MCF 10A (cell line): ENCODE results near the gene ACSS3. TPM values are rescaled to one million over a fixed set of nuclear protein-coding genes. Genes with fewer than 3 reads are reported as not detected.

Experiments
- BruUV-seq: library from RNA; stranded (reverse); fragments of 400-500 nt; replicated peaks from 2 replicates; lab custom pipeline; 2021; lab: Mats Ljungman, UMichigan
- CTCF ChIA-PET: fragments of 300-600 bp; sonication (Branson Sonifier 250); formaldehyde crosslinking; extraction: SDS; loops from one replicate; lab custom pipeline; 2021; ENCODE audit warnings: antibody characterized with exemption, inconsistent platforms; lab: Yijun Ruan, JAX
- POLR2A ChIA-PET: fragments of 300-600, 350-650 bp; sonication (Branson Sonifier 250); formaldehyde crosslinking; extraction: SDS; loops from one replicate; lab custom pipeline; 2020; ENCODE audit warnings: antibody characterized with exemption, inconsistent platforms; lab: Yijun Ruan, JAX
- DNase-seq: peaks from one replicate; pipeline ENCODE4 v3.0.0-alpha.2; 2018; ENCODE audit not compliant: unreplicated experiment
- H3K27ac Mint-ChIP-seq: one replicate; pipeline ENCODE4 v1.8.0; 2022; ENCODE audit warnings: mild to moderate bottlenecking, low read depth, mixed read lengths; ENCODE audit not compliant: unreplicated experiment
- H3K27me3 Mint-ChIP-seq: one replicate; pipeline ENCODE4 v1.8.0; 2022; ENCODE audit warnings: mixed read lengths; ENCODE audit not compliant: insufficient read depth, unreplicated experiment
- H3K36me3 Mint-ChIP-seq: one replicate; pipeline ENCODE4 v1.8.0; 2022; ENCODE audit warnings: mild to moderate bottlenecking, moderate library complexity, mixed read lengths; ENCODE audit not compliant: insufficient read depth, unreplicated experiment
- H3K4me1 Mint-ChIP-seq: one replicate; pipeline ENCODE4 v1.8.0; 2022; ENCODE audit warnings: mixed read lengths; ENCODE audit not compliant: insufficient read depth, unreplicated experiment
- H3K4me3 Mint-ChIP-seq: one replicate; pipeline ENCODE4 v1.8.0; 2022; ENCODE audit warnings: mild to moderate bottlenecking, moderate library complexity, mixed read lengths; ENCODE audit not compliant: unreplicated experiment
- H3K9me3 Mint-ChIP-seq: one replicate; pipeline ENCODE4 v1.8.0; 2022; ENCODE audit warnings: mixed read lengths; ENCODE audit not compliant: unreplicated experiment
- CTCF ChIP-seq: fragments of 200-600 bp; IDR thresholded peaks from one replicate; pipeline ENCODE4 v1.8.0; 2022; ENCODE audit warnings: antibody characterized with exemption, mild to moderate bottlenecking; ENCODE audit not compliant: unreplicated experiment
- intact Hi-C: fragments of 100-400 bp; cut with micrococcal nuclease; formaldehyde crosslinking; loops from 2 replicates; pipeline ENCODE4 v1.14.1; 2022
- total RNA-seq: library from RNA; stranded (reverse); gene quantifications from 2 replicates; pipeline ENCODE4 v1.2.3, GENCODE V29; 2022

ACSS3 gene
- total RNA-seq, 1 experiment from 2014 or later: not detected

- no peak overlapping the region for H3K4me3 Mint-ChIP-seq
- H3K27me3 Mint-ChIP-seq: no peaks in the 10 kb centered on the region
- intact Hi-C loops: no loop called here
- no TSS peak for BruUV-seq
- POLR2A ChIA-PET: no interaction called here
- CTCF ChIA-PET: no interaction called here
- no peaks in the 10 kb centered on the region for H3K9me3 Mint-ChIP-seq
- peak; percentile 33 for DNase-seq
- peaks cover 5% of the 10 kb centered on the region for H3K4me1 Mint-ChIP-seq
- no peaks in the 10 kb centered on the region for H3K36me3 Mint-ChIP-seq
- H3K27ac Mint-ChIP-seq: no peak overlapping the region
- no peak for TF ChIP-seq CTCF
Measured at GRCh38 chr12:81167694-81168093, 89.8 kb downstream of the ACSS3 start.

- no peak for DNase-seq
- no peaks in the 10 kb centered on the region for H3K9me3 Mint-ChIP-seq
- intact Hi-C loops: no loop called here
- peaks cover 5% of the 10 kb centered on the region for H3K4me1 Mint-ChIP-seq
- H3K36me3 Mint-ChIP-seq: no peaks in the 10 kb centered on the region
- ChIA-PET POLR2A (no interaction called here), CTCF (no interaction called here)
- no peaks in the 10 kb centered on the region for H3K27me3 Mint-ChIP-seq
- TF ChIP-seq CTCF: no peak
- no peak overlapping the region for H3K27ac Mint-ChIP-seq
- no TSS peak for BruUV-seq
- no peak overlapping the region for H3K4me3 Mint-ChIP-seq
Measured at GRCh38 chr12:81168445-81168844, 90.6 kb downstream of the ACSS3 start.

- intact Hi-C loops: no loop called here
- no peak overlapping the region for H3K27ac Mint-ChIP-seq
- H3K27me3 Mint-ChIP-seq: no peaks in the 10 kb centered on the region
- POLR2A ChIA-PET: no interaction called here
- H3K9me3 Mint-ChIP-seq: no peaks in the 10 kb centered on the region
- no peak overlapping the region for H3K4me3 Mint-ChIP-seq
- CTCF ChIA-PET: no interaction called here
- no peak for TF ChIP-seq CTCF
- peaks cover 5% of the 10 kb centered on the region for H3K4me1 Mint-ChIP-seq
- H3K36me3 Mint-ChIP-seq: no peaks in the 10 kb centered on the region
- BruUV-seq: no TSS peak
- no peak for DNase-seq
Measured at GRCh38 chr12:81170072-81170471, 92.2 kb downstream of the ACSS3 start.

- no peak for DNase-seq
- intact Hi-C loops: no loop called here
- CTCF ChIA-PET: interaction anchor here (0.7 kb wide), 1 partner anchor 1188 kb away, joined by 3 read pairs; no protein-coding TSS in a partner anchor
Measured at GRCh38 chr12:81172851-81173250, 95.0 kb downstream of the ACSS3 start.

More at GRCh38 chr12:81172851-81173250, 95.0 kb downstream of the ACSS3 start:
- Mint-ChIP-seq H3K36me3 (no peaks in the 10 kb centered on the region), H3K27ac (no peak overlapping the region), H3K27me3 (no peaks in the 10 kb centered on the region), H3K9me3 (no peaks in the 10 kb centered on the region), H3K4me1 (peaks cover 2% of the 10 kb centered on the region), H3K4me3 (no peak overlapping the region)
- no peak for TF ChIP-seq CTCF
- POLR2A ChIA-PET: no interaction called here
- BruUV-seq: no TSS peak
